ENCODE results near the gene GORASP2. TPM values are rescaled to one million over a fixed set of nuclear protein-coding genes. Genes with fewer than 3 reads are reported as not detected.

The GORASP2 gene
- total and polyA plus RNA-seq, 2 donors from 2014 or later = 40.4 to 70.4 TPM

GRCh38 chr2:170984079-170984478 is 55.0 kb downstream of the GORASP2 start:
- DNase-seq = no peak
- no peak for FAIRE-seq
- intact Hi-C loops (cut with DNase I) = no loop called here
- Histone ChIP-seq H3K9me3 (ENCODE audit: control insufficient read depth in 2 of 3, insufficient read depth in 1 of 3, low read length in 3 of 3) (no peaks in the 10 kb centered on the region), H3K27ac (ENCODE audit: low read depth in 2 of 2, low read length in 2 of 2) (no peak overlapping the region), H3K4me1 (ENCODE audit: control insufficient read depth in 2 of 3, insufficient read depth in 2 of 3, low read depth in 1 of 3, low read length in 3 of 3) (no peaks in the 10 kb centered on the region), H3K9ac (ENCODE audit: low read length in 3 of 3) (no peak overlapping the region), H3K27me3 (ENCODE audit: control insufficient read depth, insufficient read depth, low read length) (no peaks in the 10 kb centered on the region), H3K4me3 (ENCODE audit: low read length in 3 of 3) (no peak overlapping the region), H3K36me3 (ENCODE audit: control insufficient read depth in 2 of 3, insufficient read depth in 3 of 3, low read length in 3 of 3) (no peaks in the 10 kb centered on the region)
- no peak for TF ChIP-seq CTCF (IDR thresholded peaks at IDR 0.05; ENCODE audit: borderline replicate concordance, extremely low read depth, insufficient read depth)

- no peak overlapping the region for H3K9ac ChIP-seq (ENCODE audit: low read length in 3 of 3)
- no peak overlapping the region for H3K27ac ChIP-seq (ENCODE audit: low read depth in 2 of 2, low read length in 2 of 2)
- H3K4me3 ChIP-seq (ENCODE audit: low read length in 3 of 3) = no peak overlapping the region
- TF ChIP-seq CTCF (IDR thresholded peaks at IDR 0.05; ENCODE audit: borderline replicate concordance, extremely low read depth, insufficient read depth) = no peak
- peaks cover 0 to under 1% (median 0%) of the 10 kb centered on the region in 3 donors for H3K36me3 ChIP-seq (ENCODE audit: control insufficient read depth in 2 of 3, insufficient read depth in 3 of 3, low read length in 3 of 3)
- no peak for FAIRE-seq
- no peaks in the 10 kb centered on the region for H3K9me3 ChIP-seq (ENCODE audit: control insufficient read depth in 2 of 3, insufficient read depth in 1 of 3, low read length in 3 of 3)
- intact Hi-C loops (cut with DNase I) = no loop called here
- H3K4me1 ChIP-seq (ENCODE audit: control insufficient read depth in 2 of 3, insufficient read depth in 2 of 3, low read depth in 1 of 3, low read length in 3 of 3) = no peaks in the 10 kb centered on the region
- no peaks in the 10 kb centered on the region for H3K27me3 ChIP-seq (ENCODE audit: control insufficient read depth, insufficient read depth, low read length)
- DNase-seq = no peak
Measured at GRCh38 chr2:170985407-170985806, 56.4 kb downstream of the GORASP2 start.

- intact Hi-C loops (cut with DNase I) = no loop called here
- peaks cover 0 to 4% (median 0%) of the 10 kb centered on the region in 3 donors for H3K36me3 ChIP-seq (ENCODE audit: control insufficient read depth in 2 of 3, insufficient read depth in 3 of 3, low read length in 3 of 3)
- H3K27me3 ChIP-seq (ENCODE audit: control insufficient read depth, insufficient read depth, low read length) = no peaks in the 10 kb centered on the region
- no peak for DNase-seq
- H3K27ac ChIP-seq (ENCODE audit: low read depth in 2 of 2, low read length in 2 of 2) = no peak overlapping the region
- H3K4me1 ChIP-seq (ENCODE audit: control insufficient read depth in 2 of 3, insufficient read depth in 2 of 3, low read depth in 1 of 3, low read length in 3 of 3) = no peaks in the 10 kb centered on the region
- TF ChIP-seq CTCF (IDR thresholded peaks at IDR 0.05; ENCODE audit: borderline replicate concordance, extremely low read depth, insufficient read depth) = no peak
- FAIRE-seq = no peak
- no peak overlapping the region for H3K9ac ChIP-seq (ENCODE audit: low read length in 3 of 3)
- no peak overlapping the region for H3K4me3 ChIP-seq (ENCODE audit: low read length in 3 of 3)
- no peaks in the 10 kb centered on the region for H3K9me3 ChIP-seq (ENCODE audit: control insufficient read depth in 2 of 3, insufficient read depth in 1 of 3, low read length in 3 of 3)
Measured at GRCh38 chr2:170986566-170987258, 57.7 kb downstream of the GORASP2 start.

Data from kidney (tissue), 14 donors.